ENCODE measurements around the gene PTPA.

The PTPA gene

GRCh38 chr9:129110740-129111527 lies at the start of gene PTPA, which contains the start of gene CRAT:
TSS of gene PTPA (plus strand) at chr9:129111415. CDS start at chr9:129111601, 186 bp downstream.
TSS of gene CRAT (minus strand) at chr9:129110793. CDS start at chr9:129110509, 284 bp downstream.
- DNase-seq, result peak; percentile 90

GRCh38 chr9:129063061-129063460 lies 48.2 kb upstream of the PTPA start:
- DNase-seq, result no peak

GRCh38 chr9:129064499-129064908 lies 46.7 kb upstream of the PTPA start:
- DNase-seq, result no peak

DNA sequence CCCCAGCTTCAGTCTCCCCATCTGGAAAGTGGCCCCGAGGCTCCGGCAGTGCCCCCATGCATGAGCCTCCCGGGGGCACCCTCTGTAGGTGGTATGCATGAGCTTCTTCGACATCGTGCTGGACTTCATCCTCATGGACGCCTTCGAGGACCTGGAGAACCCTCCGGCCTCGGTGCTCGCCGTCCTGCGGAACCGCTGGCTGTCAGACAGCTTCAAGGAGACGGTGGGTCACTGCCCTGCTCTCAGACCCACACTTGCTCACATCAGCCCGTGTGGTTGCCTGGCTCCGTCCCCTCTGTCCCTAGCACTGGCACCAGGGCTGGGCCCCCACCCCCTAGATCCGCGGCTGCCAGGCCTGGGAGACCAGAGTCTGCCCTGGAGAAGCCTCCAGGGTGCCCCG lies 43.1 kb upstream of the PTPA start:
- no peak for DNase-seq

GRCh38 chr9:129068990-129069861 lies 42.0 kb upstream of the PTPA start:
- DNase-seq, result no peak

- no peak for DNase-seq
Observed at GRCh38 chr9:129069862-129070641, 41.2 kb upstream of the PTPA start.

DNA sequence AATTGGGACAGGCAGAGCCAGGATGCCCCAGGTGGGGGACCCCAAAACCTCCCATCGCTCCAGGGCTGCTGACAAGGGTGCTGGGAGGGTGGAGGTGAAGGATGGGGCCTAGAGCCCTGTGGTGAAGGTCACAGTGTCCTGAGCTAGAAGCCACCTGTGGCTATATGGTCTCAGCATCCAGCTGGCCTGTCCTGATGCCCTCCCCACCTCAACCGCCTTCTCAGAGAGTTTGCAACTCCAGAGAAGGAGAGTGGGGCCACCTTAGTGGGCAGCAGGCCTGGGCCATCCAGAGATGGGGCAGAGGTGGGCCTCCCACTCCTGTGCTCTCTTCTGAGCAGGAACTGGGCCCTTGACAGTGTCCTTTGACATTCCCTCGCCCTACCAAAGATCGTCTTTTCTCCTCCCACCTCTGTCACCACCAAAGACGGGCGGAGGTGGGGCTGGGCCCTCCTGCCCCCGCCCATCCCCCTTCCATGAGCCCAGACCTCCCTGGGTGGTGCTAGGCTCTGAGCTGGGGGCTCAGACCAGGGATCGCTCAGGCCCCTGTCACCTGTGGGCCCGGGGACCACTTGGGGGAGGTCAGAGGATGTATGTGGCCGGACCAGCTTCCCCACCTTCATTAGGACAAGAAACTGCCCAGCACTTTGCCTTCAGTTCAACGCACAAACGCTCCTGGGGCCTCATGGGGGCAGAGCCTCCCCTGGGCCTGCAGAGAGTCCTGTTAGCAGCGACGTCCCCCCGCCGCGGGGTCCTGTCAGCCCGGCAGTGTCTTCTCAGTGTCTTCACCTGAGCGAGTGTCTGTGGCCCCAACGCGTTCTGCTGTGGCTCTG lies 40.3 kb upstream of the PTPA start:
- DNase-seq, result no peak

DNA sequence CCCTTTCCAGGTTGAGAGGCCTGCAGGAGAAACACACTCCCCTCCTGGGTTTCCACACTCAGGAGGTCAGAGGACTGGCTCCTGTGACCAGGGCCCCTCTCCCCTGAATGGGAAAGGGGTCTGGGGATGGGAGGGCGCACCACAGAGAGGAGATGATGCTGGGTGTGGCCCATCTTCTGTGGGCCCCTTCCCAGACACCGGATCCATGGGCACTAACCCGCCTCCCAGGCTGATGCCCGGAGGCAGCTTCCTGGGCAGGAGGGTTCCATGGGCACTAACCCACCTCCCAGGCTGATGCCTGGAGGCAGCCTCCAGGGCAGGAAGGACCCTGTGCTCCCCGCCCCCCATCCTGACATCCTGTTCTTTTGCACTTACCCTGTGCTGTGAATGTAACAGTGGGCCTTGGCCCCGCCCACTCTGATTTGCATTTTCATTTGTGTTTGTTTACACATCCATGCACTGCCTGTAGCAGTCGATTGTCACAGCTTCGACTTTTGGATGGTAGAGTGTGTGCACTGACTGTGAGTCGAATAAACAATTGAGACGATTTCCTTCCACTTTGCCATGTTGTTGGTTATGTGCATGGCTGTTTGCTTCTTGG lies 39.6 kb upstream of the PTPA start:
- no peak for DNase-seq

DNA sequence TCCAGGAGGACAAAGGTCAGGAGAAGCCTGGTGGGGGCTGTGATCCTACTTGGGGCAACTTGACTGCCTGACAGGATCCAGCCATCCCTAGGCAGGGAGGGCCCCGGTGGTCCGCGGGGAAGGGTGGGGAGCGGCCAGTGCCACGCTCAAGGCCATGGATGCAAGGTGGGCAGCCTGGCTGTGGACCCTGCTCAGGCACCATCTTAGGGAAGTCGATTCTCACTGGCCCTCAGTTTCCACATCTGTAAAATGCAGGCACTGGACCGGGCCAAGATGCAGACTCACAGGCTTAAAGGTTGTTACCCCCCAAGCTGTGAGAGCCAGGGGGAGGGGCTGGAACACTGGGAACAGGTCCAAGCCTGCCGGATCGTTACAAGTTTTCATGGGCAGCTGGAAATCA lies 39.0 kb upstream of the PTPA start:
- no peak for DNase-seq

- no peak for DNase-seq
Observed at GRCh38 chr9:129073404-129073803, 37.8 kb upstream of the PTPA start.

DNA sequence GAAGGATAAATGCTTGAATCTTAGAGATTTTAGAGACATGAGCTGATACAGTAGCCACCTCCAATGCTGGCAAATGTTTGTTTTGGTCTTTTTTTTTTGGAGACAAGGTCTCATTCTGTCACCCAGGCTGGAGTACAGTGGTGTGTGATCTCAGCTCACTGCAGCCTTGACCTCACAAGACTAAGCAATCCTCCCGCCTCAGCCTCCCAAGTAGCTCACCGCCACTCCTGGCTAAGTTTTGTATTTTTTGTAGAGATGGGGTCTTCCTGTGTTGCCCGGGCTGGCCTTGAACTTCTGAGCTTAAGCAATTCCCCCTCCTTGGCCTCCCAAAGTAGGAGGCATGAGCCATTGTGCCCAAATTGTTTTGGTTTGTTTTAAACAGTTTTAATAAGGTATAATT lies 37.1 kb upstream of the PTPA start:
- DNase-seq, result no peak

- no peak for DNase-seq
Observed at GRCh38 chr9:129075996-129076639, 35.1 kb upstream of the PTPA start.

DNA sequence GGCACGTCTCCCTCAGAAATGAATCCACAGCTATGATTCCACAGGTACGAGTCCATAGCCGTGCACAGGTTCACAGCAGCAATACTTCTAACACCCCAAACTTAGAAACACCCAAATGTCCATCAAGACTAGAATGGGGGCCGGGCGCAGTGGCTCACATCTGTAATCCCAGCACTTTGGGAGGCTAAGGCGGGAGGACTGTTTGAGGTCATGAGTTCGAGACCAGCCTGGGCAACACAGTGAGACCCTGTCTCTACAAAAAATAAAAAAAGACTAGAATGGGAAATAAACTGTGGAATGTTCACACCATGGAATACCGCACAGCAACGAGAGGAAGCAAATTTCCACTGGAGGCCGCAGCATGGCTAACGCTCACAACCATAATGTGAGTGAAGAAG lies 34.6 kb upstream of the PTPA start:
- no peak for DNase-seq

GRCh38 chr9:129077236-129077635 lies 34.0 kb upstream of the PTPA start:
- no peak for DNase-seq

DNA sequence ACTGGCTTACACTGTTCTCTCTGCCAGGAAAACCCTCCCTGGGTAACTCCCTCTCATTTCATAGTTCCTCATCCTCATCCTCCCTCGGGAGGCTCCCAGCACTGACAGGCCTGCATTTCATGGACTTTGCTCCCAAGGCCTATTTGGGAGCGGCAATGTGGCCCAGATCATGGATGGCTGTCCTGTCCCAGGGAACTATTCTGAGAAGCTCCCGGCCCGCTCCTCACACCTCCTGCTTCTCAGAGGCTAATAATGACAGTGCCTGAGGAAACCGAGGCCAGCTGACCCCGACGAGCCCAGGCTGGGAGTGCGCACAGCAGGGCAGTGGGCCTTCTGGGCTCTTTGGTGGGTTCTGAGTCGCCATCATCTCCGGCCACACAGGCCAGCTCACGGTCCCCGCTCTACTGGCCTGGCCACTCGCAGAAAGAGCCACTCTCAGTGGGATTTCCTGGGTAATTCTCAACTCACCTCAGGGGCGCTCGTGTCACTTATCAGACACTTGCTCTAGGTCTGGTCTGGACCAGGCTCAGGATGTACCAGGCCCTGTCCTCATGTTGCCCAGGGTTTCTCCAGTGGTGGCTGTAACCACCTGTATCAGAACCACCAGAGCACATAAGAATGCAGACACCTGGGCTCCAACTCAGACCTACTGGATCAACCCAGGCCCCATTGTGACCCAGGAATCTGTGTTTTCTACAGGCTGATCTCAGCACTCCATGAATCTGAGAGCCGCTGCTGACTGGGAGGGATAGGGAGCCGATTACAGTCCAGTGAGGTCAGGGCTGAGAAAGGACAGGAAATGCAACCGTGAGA lies 32.3 kb upstream of the PTPA start:
- DNase-seq, result no peak

GRCh38 chr9:129079829-129080228 lies 31.4 kb upstream of the PTPA start:
- DNase-seq, result no peak

GRCh38 chr9:129080298-129080600 lies 31.0 kb upstream of the PTPA start:
- DNase-seq, result no peak

- peak; percentile 99 for DNase-seq
Observed at GRCh38 chr9:129080601-129081387, 30.4 kb upstream of the PTPA start, which contains the start of gene DOLPP1. TSS of gene DOLPP1 (plus strand) at chr9:129081111. CDS start at chr9:129081132, 21 bp downstream.

DNA sequence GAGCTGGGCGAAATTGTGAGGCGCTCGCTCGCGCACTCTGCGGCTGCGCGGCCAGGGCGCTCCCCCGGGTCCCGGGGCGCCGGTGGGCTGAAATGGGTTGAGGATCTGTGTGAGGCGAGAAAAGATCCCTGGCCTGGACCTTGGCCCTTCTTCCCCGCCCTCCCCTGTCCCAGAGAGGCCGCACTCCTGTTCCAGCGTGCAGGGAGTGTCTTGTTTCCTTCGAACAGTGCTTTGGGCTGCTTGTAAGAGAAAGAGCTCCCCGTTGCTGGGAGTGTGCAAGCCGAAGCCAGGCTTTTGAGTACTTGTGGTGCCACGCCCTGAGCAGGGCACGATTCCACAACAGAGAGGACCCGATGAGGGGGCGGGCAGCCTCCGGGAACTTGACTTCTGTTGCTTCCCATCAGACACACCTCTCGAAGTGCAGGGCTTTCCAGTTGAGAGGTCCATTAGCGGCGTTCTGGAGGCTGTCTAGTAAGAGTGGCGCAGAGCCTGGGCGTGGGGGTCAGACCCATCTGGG lies 29.8 kb upstream of the PTPA start:
- no peak for DNase-seq

Data from COR-L47 (cell line).